ENCODE data around the gene CASK. TPM values are rescaled to one million over a fixed set of nuclear protein-coding genes. Genes with fewer than 3 reads are reported as not detected.

CASK gene
- total RNA-seq (2016; rRNA removed; fragmentation: Illumina TruSeq; extraction: Trizol) = 16.0 and 16.1 TPM in 2 replicates
- 10.0 and 12.7 TPM in 2 replicates for total RNA-seq (2016; cell fraction: cytosol; rRNA removed; fragmentation: Illumina TruSeq; extraction: Trizol; ENCODE audit: low read depth)
- total RNA-seq (2016; cell fraction: insoluble cytoplasmic fraction; rRNA removed; fragmentation: Illumina TruSeq; extraction: Trizol) = 16.5 and 18.4 TPM in 2 replicates
- total RNA-seq (2016; cell fraction: membrane; rRNA removed; fragmentation: Illumina TruSeq; extraction: Trizol) = 9.3 TPM in 2 replicates
- 37.3 and 41.3 TPM in 2 replicates for total RNA-seq (2016; cell fraction: nucleus; rRNA removed; fragmentation: Illumina TruSeq; extraction: Trizol)
- polyA plus RNA-seq (2011; rRNA removed) = 14.5 and 14.9 TPM in 2 replicates
- 7.0 and 12.9 TPM in 2 replicates for polyA plus RNA-seq (2011; cell fraction: cytosol; rRNA removed)
- polyA plus RNA-seq (2011; cell fraction: nucleus; rRNA removed) = 8.3 and 9.2 TPM in 2 replicates
- 16.1 and 19.3 TPM in 2 replicates for polyA plus RNA-seq (2012)
- 2.2 and 2.5 TPM in 2 replicates for polyA plus RNA-seq (2016; cell fraction: cytosol; fragmentation: Illumina TruSeq; extraction: Trizol; ENCODE audit: low read depth)
- polyA plus RNA-seq (2016; cell fraction: insoluble cytoplasmic fraction; fragmentation: Illumina TruSeq; extraction: Trizol; ENCODE audit: low read depth) = 13.7 and 15.0 TPM in 2 replicates
- polyA plus RNA-seq (2016; cell fraction: membrane; fragmentation: Illumina TruSeq; extraction: Trizol; ENCODE audit: low read depth) = 3.8 and 4.5 TPM in 2 replicates
- polyA plus RNA-seq (2016; cell fraction: nucleus; fragmentation: Illumina TruSeq; extraction: Trizol; ENCODE audit: insufficient read depth, low read depth) = 18.2 and 19.8 TPM in 2 replicates
- polyA minus RNA-seq (2011; rRNA and poly(A)+ RNA removed; ENCODE audit: low replicate concordance) = 16.3 and 23.2 TPM in 2 replicates
- polyA minus RNA-seq (2011; cell fraction: cytosol; rRNA and poly(A)+ RNA removed) = 21.1 and 30.1 TPM in 2 replicates
- 61.2 and 64.9 TPM in 2 replicates for polyA minus RNA-seq (2011; cell fraction: nucleus; rRNA and poly(A)+ RNA removed)
- Bru-seq, nascent RNA = percentile 69 among the genes with signal in this experiment
- percentile 61 among the genes with signal in this experiment for BruChase-seq, experiment 1, labeled RNA remaining after a 6-hour chase
- percentile 61 among the genes with signal in this experiment for BruChase-seq, experiment 2, labeled RNA remaining after a 2-hour chase
- long read RNA-seq, experiment 1, partial matches to known transcripts = 4 of 7 reads
- long read RNA-seq, experiment 1, other reads (novel, unspliced or antisense) = 3 of 7 reads
- long read RNA-seq, experiment 2, full-length matches to known transcripts = 11 of 29 reads
- long read RNA-seq, experiment 2, partial matches to known transcripts = 3 of 29 reads
- long read RNA-seq, experiment 2, other reads (novel, unspliced or antisense) = 15 of 29 reads

- peak within 1 kb of the TSS; percentile 91 for H2AFZ ChIP-seq (ENCODE audit: low read length)
- H3K9ac ChIP-seq (ENCODE audit: insufficient read depth, low read depth, low read length) = peak within 1 kb of the TSS; percentile 76
- H3K4me1 ChIP-seq (ENCODE audit: insufficient read depth, low read length) = peaks cover 35% of the 10 kb centered on the region; the same call in 1 of the 2 replicates
- peak within 1 kb of the TSS; percentile 63 for H3K27ac ChIP-seq (ENCODE audit: extremely low read length, insufficient read depth, low read length)
- ChIA-PET POLR2A (no interaction called here), CTCF (ENCODE audit: low intra/inter-chr PET ratio, low total read pairs) (no interaction called here)
- ATAC-seq = peak; percentile 91
- peak within 1 kb of the TSS; percentile 88 for H3K4me2 ChIP-seq (ENCODE audit: low read depth, low read length)
- peak; percentile 78 for DNase-seq (ENCODE audit: low spot score)
- WGBS (ENCODE audit: low lambda C conversion rate) = no CpG with 5 or more reads among the region's 123 CpGs
- H3K79me2 ChIP-seq (ENCODE audit: insufficient read depth, low read length) = peaks cover 40% of the 10 kb centered on the region
- peak within 1 kb of the TSS; percentile 77 to 79 (median 78) for H3K4me3 ChIP-seq (replicated peaks in 1 of 3; ENCODE audit: insufficient read depth in 1 of 3, low read depth in 2 of 3, low read length in 3 of 3)
- FAIRE-seq = no peak
- no peaks in the 10 kb centered on the region for H4K20me1 ChIP-seq (ENCODE audit: insufficient read depth, low read length)
- intact Hi-C loops (cut with micrococcal nuclease; ENCODE audit: unreplicated experiment) (loop anchor here (5.0 kb wide), 3 partner anchors 46 to 121 kb away; no protein-coding TSS in a partner anchor), in situ Hi-C loops (cut with HindIII; ENCODE audit: extremely low pct_ligation_motif_present, low pct_unique_long_range_greater_than_20kb) (no loop called here)
- H3K9me3 ChIP-seq (ENCODE audit: low read length) = no peaks in the 10 kb centered on the region
- BruUV-seq (replicated peaks) = no TSS peak
- no peaks in the 10 kb centered on the region for H3K27me3 ChIP-seq (ENCODE audit: control insufficient read depth in 1 of 2, insufficient read depth in 2 of 2, low read length in 2 of 2)
- no peaks in the 10 kb centered on the region for H3K36me3 ChIP-seq (replicated peaks in 1 of 2; ENCODE audit: control insufficient read depth in 1 of 2, insufficient read depth in 2 of 2, low read length in 2 of 2)
- TF ChIP-seq HNRNPK (IDR thresholded peaks at IDR 0.05; ENCODE audit: low read depth, low read length, poor library complexity, severe bottlenecking) (no peak), SRSF1 (optimal IDR thresholded peaks at IDR 0.05; ENCODE audit: low read depth, low read length) (peak; percentile 81), MXI1 (IDR thresholded peaks at IDR 0.05; ENCODE audit: borderline replicate concordance, low read depth, low read length) (0 out of 3 replicates have a peak, but pooled peaks have one; percentile 10), ZNF530 (CRISPR knock-in tag; IDR thresholded peaks at IDR 0.05; ENCODE audit: low read depth) (no peak), ZNF572 (CRISPR knock-in tag; IDR thresholded peaks at IDR 0.05) (no peak), HNRNPLL (IDR thresholded peaks at IDR 0.05; ENCODE audit: low read depth, low read length, poor library complexity, severe bottlenecking) (peak; percentile 56), ARNT2 (CRISPR knock-in tag; IDR thresholded peaks at IDR 0.05; ENCODE audit: low read depth) (0 out of 2 replicates have a peak, but pooled peaks have one; percentile 20), POGK (CRISPR knock-in tag; conservative IDR thresholded peaks at IDR 0.05) (0 out of 2 replicates have a peak, but pooled peaks have one; percentile 10), NONO (IDR thresholded peaks at IDR 0.05) (no peak), NONO (CRISPR knock-in tag; conservative IDR thresholded peaks at IDR 0.05) (0 out of 2 replicates have a peak, but pooled peaks have one; percentile 25), MAZ (IDR thresholded peaks at IDR 0.05; ENCODE audit: borderline replicate concordance, low read depth, low read length) (peak; percentile 72), MAZ (CRISPR knock-in tag; IDR thresholded peaks at IDR 0.05; ENCODE audit: low read depth) (peak; percentile 50; the same call in 1 of the 2 replicates), ASH2L (IDR thresholded peaks at IDR 0.05; ENCODE audit: insufficient read length, low read depth, low read length) (peak; percentile 22)
Measured at GRCh38 chrX:41923211-41923977, at the start of gene CASK. Gene CASK, minus strand, starts transcription at chrX:41923554. Its CDS starts 566 bp downstream, at chrX:41922988.

Data from HepG2 (cell line).